B cell (primary cell): ENCODE results near the gene FAM184B. TPM values are rescaled to one million over a fixed set of nuclear protein-coding genes. Genes with fewer than 3 reads are reported as not detected.

Source experiments
- ATAC-seq: fragments of 200-7000 bp; cut with Tn5 transposase; one replicate; pipeline ENCODE4 v1.10.0; 2021; ENCODE audit warnings: low read depth, mild to moderate bottlenecking, moderate number of reproducible peaks, moderate library complexity
- CTCF ChIA-PET: fragments of 350-600 bp; sonication (Branson Sonifier 250); formaldehyde crosslinking; loops from one replicate; lab custom pipeline; 2021; ENCODE audit warnings: antibody characterized with exemption, inconsistent platforms; lab: Charles Lee
- POLR2A ChIA-PET: fragments of 350-600 bp; sonication (Branson Sonifier 250); formaldehyde crosslinking; loops from one replicate; lab custom pipeline; 2021; ENCODE audit warnings: antibody characterized with exemption; lab: Charles Lee
- DNase-seq: peaks from one replicate; pipeline ENCODE4 v3.0.0; 2013
- H2AFZ ChIP-seq: 2 replicates; pipeline ENCODE4 v1.6.1; 2012; ENCODE audit warnings: mild to moderate bottlenecking, low read depth, low read length; ENCODE audit not compliant: insufficient read depth, poor library complexity, severe bottlenecking
- H3K27ac ChIP-seq, 2 donors: 1 replicate in 1 of 2; 2 replicates in 1 of 2; pipeline ENCODE4 v1.5.1; 2012 to 2013; ENCODE audit warnings: low read length in 2 of 2, mild to moderate bottlenecking in 2 of 2, moderate library complexity in 1 of 2
- H3K27me3 ChIP-seq, 4 experiments: fragments of 200-600 bp in 1 of 4; sonication (generic) in 1 of 4; replicated peaks in 1 of 4; 1 replicate in 2 of 4; 2 replicates in 2 of 4; pipeline versions ENCODE4 v1.6.1 to v1.7.0; 2013 to 2016; ENCODE audit warnings: low read length in 3 of 4, mild to moderate bottlenecking in 2 of 4, mixed read lengths in 1 of 4, moderate library complexity in 1 of 4; ENCODE audit not compliant: insufficient read depth in 4 of 4, control insufficient read depth in 3 of 4; ENCODE audit errors: control extremely low read depth in 1 of 4
- H3K36me3 ChIP-seq, 2 experiments: replicated peaks in 1 of 2; 1 replicate in 1 of 2; 2 replicates in 1 of 2; pipeline versions ENCODE4 v1.6.1 to v1.7.1; 2013; ENCODE audit warnings: low read length in 1 of 2; ENCODE audit not compliant: insufficient read depth in 2 of 2, control insufficient read depth in 1 of 2; ENCODE audit errors: control extremely low read depth in 1 of 2, extremely low read depth in 1 of 2
- H3K4me1 ChIP-seq, 2 donors: fragments of 200-600 bp in 1 of 2; sonication (generic) in 1 of 2; 1 replicate in 1 of 2; 2 replicates in 1 of 2; pipeline versions ENCODE4 v1.5.1 to v1.6.1; 2013 to 2017; ENCODE audit warnings: low read length in 2 of 2; ENCODE audit not compliant: control insufficient read depth in 2 of 2, insufficient read depth in 2 of 2
- H3K4me2 ChIP-seq: replicated peaks from 2 replicates; pipeline ENCODE3; 2012; ENCODE audit warnings: mild to moderate bottlenecking, low read depth, low read length; ENCODE audit not compliant: poor library complexity, severe bottlenecking
- H3K4me3 ChIP-seq, 5 experiments: fragments of 200-600 bp in 1 of 5; sonication (generic) in 1 of 5; 1 replicate in 3 of 5; 2 replicates in 2 of 5; pipeline versions ENCODE4 v1.5.1 to v1.7.0; 2011 to 2016; ENCODE audit warnings: low read length in 4 of 5, mild to moderate bottlenecking in 4 of 5, low read depth in 2 of 5, control low read depth in 1 of 5, moderate library complexity in 1 of 5; ENCODE audit not compliant: insufficient read depth in 1 of 5; ENCODE audit errors: control extremely low read depth in 1 of 5, extremely low read depth in 1 of 5
- H3K79me2 ChIP-seq: fragments of 200-600 bp; sonication (generic); one replicate; pipeline ENCODE4 v1.6.0; 2016; ENCODE audit warnings: low read length; ENCODE audit not compliant: control insufficient read depth, insufficient read depth
- H3K9ac ChIP-seq: fragments of 200-600 bp; sonication (generic); 2 replicates; pipeline ENCODE4 v1.6.1; 2017; ENCODE audit warnings: mild to moderate bottlenecking, low read length, moderate library complexity
- H3K9me3 ChIP-seq, 3 donors: one replicate each; pipeline versions ENCODE4 v1.6.1 to v1.7.1; 2013; ENCODE audit warnings: low read length in 2 of 3; ENCODE audit not compliant: control insufficient read depth in 2 of 3, insufficient read depth in 1 of 3; ENCODE audit errors: control extremely low read depth in 1 of 3
- H4K20me1 ChIP-seq: 2 replicates; pipeline ENCODE4 v1.6.0; 2012; ENCODE audit warnings: mild to moderate bottlenecking, low read length; ENCODE audit not compliant: insufficient read depth, control insufficient read depth, poor library complexity, severe bottlenecking
- H3K27ac Mint-ChIP-seq: one replicate; pipeline ENCODE4 v1.8.0; 2021; ENCODE audit warnings: mixed read lengths
- H3K27me3 Mint-ChIP-seq: one replicate; pipeline ENCODE4 v1.8.0; 2021; ENCODE audit warnings: mixed read lengths
- H3K4me1 Mint-ChIP-seq: one replicate; pipeline ENCODE4 v1.8.0; 2021; ENCODE audit warnings: mixed read lengths
- H3K4me3 Mint-ChIP-seq: one replicate; pipeline ENCODE4 v1.8.0; 2021; ENCODE audit warnings: mixed read lengths
- H3K9me3 Mint-ChIP-seq: one replicate; pipeline ENCODE4 v1.8.0; 2022; ENCODE audit warnings: mixed read lengths; ENCODE audit not compliant: insufficient read depth
- CTCF ChIP-seq: fragments of 200-600 bp; IDR thresholded peaks from one replicate; pipeline ENCODE4 v1.8.0; 2022; ENCODE audit warnings: antibody characterized with exemption, mild to moderate bottlenecking
- EZH2 ChIP-seq: IDR thresholded peaks from 2 replicates; pipeline ENCODE4 v1.6.1; 2012; ENCODE audit warnings: borderline replicate concordance, low read depth, mild to moderate bottlenecking, moderate library complexity, low read length; ENCODE audit not compliant: insufficient read depth, poor library complexity, severe bottlenecking
- WGBS: methylation state at CpG from one replicate; pipeline ENCODE4 v1.1.5; 2013; ENCODE audit warnings: missing lambda C conversion rate; ENCODE audit not compliant: insufficient coverage; 5-methylcytosine and 5-hydroxymethylcytosine counted together
- intact Hi-C: fragments of 100-400 bp; cut with micrococcal nuclease; formaldehyde crosslinking; loops from one replicate; pipeline ENCODE4 v1.10.0; 2022
- polyA plus RNA-seq: library from polyadenylated mRNA; depleted of rRNA; stranded (reverse); fragments of >200 nt; gene quantifications from 2 replicates; pipeline ENCODE4 v1.2.3, GENCODE V29; 2012
- total RNA-seq, 2 donors: library from RNA; stranded (reverse); fragments of 120-200 nt in 1 of 2; gene quantifications; 1 replicate in 1 of 2; 2 replicates in 1 of 2; pipeline versions ENCODE4 v1.2.3 to v1.2.4, GENCODE V29; 2013 to 2022

Gene FAM184B
- total and polyA plus RNA-seq, 2 donors (not counting 1 experiment from before 2014, with no cell fraction given), result not detected

GRCh38 chr4:17718471-17718870 is 63.0 kb downstream of the FAM184B start:
- H3K4me1 Mint-ChIP-seq, result no peaks in the 10 kb centered on the region
- H3K36me3 ChIP-seq, result no peaks in the 10 kb centered on the region
- TF ChIP-seq CTCF (no peak), EZH2 (no peak)
- H3K4me3 ChIP-seq, result no peak overlapping the region
- H3K79me2 ChIP-seq, result no peaks in the 10 kb centered on the region
- intact Hi-C loops, result no loop called here
- ChIA-PET POLR2A (no interaction called here), CTCF (no interaction called here)
- H2AFZ ChIP-seq, result no peak overlapping the region
- ATAC-seq (no peak), DNase-seq (no peak)
- H3K9me3 ChIP-seq, result no peaks in the 10 kb centered on the region
- no peak overlapping the region for H3K27ac ChIP-seq
- H3K27me3 ChIP-seq, result peaks cover 0 to 2% (median 0%) of the 10 kb centered on the region in 4 experiments
- no peaks in the 10 kb centered on the region for H3K9me3 Mint-ChIP-seq
- no peaks in the 10 kb centered on the region for H3K4me1 ChIP-seq
- no peak overlapping the region for H3K27ac Mint-ChIP-seq
- H3K4me2 ChIP-seq, result no peak overlapping the region
- H3K4me3 Mint-ChIP-seq, result no peak overlapping the region
- WGBS, result 67% methylated on average over 1 of the region's 3 CpGs
- no peaks in the 10 kb centered on the region for H4K20me1 ChIP-seq
- no peak overlapping the region for H3K9ac ChIP-seq
- H3K27me3 Mint-ChIP-seq, result peaks cover 3% of the 10 kb centered on the region

- Mint-ChIP-seq H3K27me3 (peaks cover 3% of the 10 kb centered on the region), H3K4me1 (no peaks in the 10 kb centered on the region), H3K4me3 (no peak overlapping the region), H3K27ac (no peak overlapping the region), H3K9me3 (no peaks in the 10 kb centered on the region)
- Histone ChIP-seq H3K27me3 (peaks cover 0 to 2% (median 0%) of the 10 kb centered on the region in 4 experiments), H3K4me1 (no peaks in the 10 kb centered on the region), H3K79me2 (no peaks in the 10 kb centered on the region), H3K9me3 (no peaks in the 10 kb centered on the region), H3K4me3 (no peak overlapping the region), H3K36me3 (no peaks in the 10 kb centered on the region), H3K4me2 (no peak overlapping the region), H3K27ac (no peak overlapping the region), H3K9ac (no peak overlapping the region), H4K20me1 (no peaks in the 10 kb centered on the region), H2AFZ (no peak overlapping the region)
- 81% methylated on average over 4 of the region's 5 CpGs for WGBS
- intact Hi-C loops, result no loop called here
- ATAC-seq (no peak), DNase-seq (no peak)
- ChIA-PET POLR2A (no interaction called here), CTCF (no interaction called here)
- TF ChIP-seq CTCF, result no peak
- TF ChIP-seq EZH2, result no peak
These were observed 64.1 kb downstream of the FAM184B start for GRCh38 chr4:17717301-17717700.
